CD1c-positive myeloid dendritic cell (primary cell): ENCODE results near the gene C1QTNF6.
"Not testable (repeated sequence)": the region's sequence is repeated elsewhere in the genome, so short reads cannot be mapped to it uniquely, and the experiment has no call there.

Experiments used
- DNase-seq: peaks from one replicate; pipeline ENCODE4 v3.0.0-alpha.2; 2016; ENCODE audit errors: extremely low spot score

C1QTNF6 gene

DNA sequence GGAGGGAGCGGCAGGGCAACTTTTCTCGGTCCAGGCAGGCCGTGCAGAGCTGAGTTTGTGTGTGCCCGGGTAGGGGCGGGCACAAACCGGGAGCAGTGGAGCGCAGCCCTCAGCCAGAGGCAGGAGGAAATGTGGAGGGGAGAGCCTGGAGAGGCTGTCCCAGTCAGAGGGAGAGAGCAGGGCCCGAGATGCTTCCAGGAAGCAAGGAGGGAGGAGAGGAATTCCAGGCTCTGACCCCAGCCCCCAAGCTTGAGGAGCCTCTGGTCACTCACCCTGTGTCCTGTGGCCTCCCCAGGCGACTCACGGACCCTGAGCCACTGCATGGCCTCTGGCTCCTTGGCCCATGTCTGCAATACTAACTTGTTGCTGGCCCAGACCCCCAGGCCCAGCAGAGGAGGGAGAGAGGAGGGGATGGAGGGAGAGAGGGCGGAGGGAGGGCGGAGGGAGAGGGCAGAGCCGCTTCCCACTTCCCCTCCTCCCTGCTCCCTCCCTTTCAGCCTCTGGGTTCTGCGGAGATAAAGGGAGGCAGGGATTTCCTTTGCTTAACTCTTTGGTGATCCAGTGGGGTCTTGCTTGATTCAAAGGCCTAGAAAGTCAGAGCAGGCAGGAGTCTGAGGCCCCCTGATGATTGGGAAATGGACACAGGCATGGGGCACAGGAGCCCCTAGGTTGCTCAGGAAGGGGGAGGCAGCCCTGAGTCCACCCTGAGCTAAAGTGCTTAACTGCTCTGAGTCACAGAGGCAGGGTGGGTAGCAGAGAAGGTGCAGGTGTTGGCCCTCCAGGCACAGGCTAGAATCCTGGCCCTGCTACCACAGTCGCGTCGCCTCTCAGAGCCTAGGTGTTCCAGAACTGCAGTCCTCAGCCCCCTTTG is at the start of gene C1QTNF6:
TSS of gene C1QTNF6 (minus strand) at position 357 of the 871 bp plus-strand sequence. CDS start at position 323, 34 bp downstream.
- no peak for DNase-seq

DNA sequence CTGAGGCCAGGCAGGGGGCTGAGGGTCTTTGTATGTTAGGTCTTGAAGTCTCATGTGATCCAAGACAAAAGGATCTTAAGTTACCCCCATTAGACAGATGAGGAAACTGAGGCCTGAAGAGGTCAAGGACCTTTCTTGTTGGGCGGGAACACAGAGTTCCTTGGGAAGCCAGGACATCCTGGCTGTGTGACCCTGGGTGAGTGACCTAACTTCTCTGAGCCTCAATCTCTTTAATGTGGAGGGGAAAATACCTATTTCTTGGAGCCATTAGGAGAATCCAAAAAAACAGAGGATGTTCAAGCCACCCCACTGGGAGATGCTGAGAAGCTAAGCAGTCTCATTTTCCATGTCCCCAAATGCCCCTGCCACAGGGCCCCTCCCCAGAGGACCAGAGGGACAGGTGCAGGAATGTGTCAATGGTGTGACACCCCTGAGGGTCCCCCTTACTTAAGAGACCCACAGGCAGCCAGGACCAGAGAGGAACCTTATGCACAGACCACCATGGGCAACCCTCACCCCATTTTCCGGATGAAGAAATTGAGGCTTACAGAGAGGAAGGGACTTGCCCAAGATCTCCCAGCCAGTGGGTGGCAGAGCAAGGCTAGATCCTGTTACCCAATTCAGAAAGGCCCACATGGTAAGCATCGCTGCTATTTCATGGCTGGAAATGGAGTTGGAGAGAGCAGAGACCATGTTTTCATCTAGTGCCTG is 48.0 kb upstream of the C1QTNF6 start:
- peak; percentile 63 for DNase-seq

DNA sequence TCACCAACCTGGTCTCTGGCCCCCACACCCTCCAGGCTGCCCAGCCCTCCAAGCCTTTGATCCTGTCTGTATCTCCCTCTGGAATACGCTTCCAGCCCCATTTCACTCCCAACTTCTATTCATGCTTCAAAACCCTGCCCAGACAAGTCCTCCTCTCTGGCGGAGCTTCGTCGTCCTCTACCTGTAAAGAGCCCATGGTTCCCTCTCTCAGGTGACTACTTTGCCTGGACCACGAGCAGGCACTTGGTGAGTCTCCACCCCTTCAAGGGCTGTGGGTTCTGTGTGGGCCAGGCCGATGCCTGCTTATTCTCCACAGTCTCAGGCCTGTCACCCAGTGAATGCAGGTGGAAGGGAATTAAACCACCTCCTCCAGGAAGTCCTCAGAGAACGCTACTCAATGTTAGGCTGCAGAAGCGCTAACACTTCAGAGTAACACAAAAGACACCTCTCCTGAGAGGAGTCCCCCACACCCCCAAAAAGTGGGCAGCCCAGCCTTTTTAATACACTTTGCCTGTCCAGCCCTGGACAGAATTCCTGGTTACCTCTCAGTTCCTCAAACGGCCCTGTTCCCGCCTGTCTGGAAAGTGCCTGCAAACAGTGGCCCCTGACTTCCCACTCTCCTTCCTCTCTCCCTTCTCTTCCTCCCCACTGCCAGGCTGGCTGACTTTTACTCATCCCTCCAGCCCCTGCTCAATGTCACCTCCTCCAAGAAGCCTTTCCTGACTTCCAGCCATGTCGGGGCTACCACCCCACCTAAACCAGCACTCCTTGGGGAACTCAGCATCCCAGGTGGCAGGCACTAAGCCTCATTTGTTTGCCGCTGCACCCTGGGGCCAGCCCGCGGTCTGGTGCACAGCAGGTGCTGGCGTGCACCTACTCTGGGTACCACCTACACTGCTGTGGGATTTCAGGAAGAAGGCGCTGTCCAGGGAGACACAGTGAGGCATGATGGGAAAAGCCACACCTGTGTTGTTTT is 47.0 kb upstream of the C1QTNF6 start:
- DNase-seq = no peak

DNA sequence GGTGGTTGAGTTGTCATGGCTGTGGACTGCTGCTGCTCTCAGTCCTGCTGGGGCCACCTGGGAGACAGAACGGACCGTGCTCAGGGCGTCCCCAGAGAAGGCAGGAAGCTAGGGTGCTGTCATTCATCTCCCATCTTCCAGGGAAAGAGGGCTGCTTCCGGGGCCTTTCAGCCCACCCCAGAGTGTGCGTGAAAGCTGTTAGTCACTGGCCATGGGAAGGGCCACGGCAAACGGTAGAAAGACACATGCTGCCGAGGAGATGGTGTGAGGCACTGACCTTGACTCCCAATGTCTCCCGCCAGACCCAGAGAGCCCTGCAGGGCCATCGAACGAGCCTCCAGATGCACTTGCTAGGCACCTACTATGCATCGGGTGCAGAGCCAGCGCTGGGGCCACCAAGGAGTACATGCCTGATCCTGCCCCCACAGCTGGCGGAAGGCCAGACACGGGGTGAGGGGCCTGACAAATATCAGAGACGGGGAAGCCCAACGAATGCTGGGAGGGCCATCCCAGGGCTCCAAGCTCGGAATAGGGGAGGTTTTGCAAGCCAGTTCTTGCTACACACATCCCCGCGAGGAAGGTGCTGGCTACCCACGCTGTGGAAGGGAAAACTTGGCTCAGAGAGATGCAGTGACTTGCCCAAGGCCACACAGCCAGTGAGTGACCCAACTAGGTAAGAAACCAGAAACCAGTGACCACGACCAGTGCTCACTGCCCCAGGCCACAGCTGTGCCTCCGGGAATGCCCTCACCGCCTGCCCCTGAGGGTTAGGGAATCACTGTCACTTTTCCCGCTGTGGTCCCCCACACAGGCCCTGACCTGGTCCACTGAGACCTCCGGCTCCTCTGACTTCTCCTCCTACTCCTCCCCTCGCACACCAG is 45.9 kb upstream of the C1QTNF6 start:
- no peak for DNase-seq

DNA sequence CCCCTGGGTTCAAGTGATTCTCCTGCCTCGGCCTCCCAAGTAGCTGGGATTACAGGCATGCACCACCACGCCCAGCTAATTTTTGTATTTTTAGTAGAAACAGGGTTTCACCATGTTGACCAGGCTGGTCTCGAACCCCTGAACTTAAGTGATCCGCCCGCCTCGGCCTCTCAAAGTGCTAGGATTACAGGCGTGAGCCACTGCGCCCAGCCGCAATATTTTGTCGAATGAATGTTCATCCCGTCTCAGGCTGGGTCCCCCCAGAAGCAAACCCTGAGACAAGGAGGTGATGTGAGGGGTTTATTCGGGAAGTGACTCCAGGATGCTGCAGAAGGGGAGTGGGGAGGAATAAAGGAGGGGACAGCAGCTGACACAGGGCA is 45.3 kb upstream of the C1QTNF6 start:
- not testable (repeated sequence) for DNase-seq

DNA sequence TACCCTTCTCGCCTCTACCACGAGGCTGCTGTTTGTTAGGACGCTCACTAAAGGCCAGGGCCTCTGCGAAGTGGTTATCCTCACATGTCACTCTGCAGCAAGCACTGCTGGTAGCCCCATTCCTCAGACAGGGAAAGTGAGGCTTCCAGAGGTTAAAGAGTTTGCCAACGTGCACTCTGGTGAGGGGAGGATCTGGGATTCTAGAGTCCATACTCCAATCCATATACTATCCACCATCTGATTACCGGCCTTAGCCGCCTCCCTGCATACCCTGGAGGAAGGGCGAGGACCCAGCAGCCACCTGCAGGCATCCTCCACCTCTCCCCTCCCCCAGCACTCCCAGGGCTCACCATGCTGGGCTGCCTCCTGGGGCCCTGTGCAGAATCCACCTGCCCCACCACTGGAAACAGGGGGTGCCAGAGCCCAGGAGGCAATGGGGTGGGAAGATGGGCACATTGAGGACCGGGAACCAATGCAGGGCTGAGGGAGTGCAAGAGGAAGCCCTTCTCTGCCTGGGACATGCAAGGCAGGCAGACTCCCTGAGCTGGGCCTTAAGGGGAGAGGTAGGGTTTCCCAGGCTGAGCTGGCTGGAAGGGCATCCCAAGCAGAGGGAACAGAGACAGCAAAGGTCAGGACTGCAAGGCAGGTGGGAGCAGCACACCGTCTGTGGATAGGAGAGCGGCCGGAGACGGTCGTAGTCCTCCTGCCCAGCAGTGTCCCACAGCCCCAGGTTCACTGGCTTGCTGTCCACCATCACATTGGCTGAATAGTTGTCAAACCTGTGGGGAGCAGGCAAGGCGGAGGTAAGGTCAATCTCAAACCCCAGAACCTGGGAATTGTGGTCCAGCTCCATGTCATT is 44.3 kb upstream of the C1QTNF6 start:
- DNase-seq = no peak

DNA sequence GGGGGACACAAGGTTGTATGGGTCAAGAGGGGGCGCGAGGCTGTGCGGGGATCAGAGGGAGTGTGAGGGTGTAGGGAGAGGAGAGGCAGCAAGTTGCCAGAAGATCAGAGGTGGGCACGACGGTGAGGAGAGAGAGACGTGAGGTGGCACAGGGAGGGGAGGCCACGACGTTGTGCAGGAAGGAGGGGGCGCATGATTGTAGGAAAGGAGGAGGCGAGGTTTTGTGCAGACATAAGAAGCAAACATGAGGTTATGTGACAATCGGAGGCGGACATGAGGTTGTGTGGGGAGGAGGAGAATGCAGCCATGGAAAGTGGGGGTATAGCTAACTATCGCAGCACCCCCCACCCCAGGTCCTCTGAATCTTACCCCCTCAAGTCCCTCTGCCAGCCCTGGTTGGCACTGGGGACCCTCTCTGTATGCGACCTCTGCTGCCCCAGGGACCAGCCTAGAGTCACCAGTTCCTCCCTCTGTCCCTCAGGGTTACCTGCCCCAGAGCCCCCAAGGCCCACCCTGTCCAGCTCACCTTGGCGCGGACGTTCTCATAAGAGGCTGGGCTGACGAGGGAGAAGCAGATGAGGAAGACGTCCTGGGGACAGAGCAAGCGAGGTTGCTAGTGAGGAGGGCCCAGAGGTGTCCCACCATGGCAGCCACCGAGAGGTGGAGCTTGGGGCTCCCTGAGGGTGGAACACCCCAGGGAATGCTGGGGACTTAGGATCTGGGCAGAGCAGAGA is 43.5 kb upstream of the C1QTNF6 start:
- DNase-seq = no peak

DNA sequence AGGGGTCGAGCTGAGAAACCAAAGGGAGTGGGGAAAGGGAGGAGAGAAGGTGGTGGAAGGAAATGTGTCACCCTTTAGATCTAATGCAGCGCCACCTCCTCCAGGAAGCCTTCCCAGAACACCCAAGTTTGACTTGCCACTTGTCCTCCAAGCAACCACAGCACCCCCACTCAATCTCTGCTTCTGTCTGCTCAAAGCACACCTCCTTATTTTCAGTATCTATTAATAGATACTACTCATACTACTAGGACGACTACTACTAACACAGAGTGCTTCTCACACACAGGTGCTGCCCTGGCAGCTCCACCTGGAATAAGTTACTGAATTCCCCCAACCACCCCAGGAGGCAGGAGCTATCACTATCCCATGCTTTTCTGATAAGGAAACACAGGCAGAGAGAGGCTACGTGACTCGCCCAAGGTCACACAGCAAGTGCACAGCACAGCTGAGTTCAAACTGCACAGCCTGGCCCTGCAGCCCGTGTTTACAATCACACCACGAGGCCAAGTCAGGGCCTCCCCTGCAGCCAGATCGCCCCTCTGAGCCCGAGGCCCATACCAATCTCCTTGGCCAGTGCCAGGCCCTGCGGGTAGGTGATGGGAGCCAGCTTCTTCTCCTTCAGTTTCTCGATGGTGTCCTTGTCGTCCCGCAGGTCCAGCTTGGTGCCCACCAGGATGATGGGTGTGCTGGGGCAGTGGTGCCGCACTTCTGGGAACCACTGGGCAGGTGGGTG is 42.8 kb upstream of the C1QTNF6 start:
- peak; percentile 28 for DNase-seq

DNA sequence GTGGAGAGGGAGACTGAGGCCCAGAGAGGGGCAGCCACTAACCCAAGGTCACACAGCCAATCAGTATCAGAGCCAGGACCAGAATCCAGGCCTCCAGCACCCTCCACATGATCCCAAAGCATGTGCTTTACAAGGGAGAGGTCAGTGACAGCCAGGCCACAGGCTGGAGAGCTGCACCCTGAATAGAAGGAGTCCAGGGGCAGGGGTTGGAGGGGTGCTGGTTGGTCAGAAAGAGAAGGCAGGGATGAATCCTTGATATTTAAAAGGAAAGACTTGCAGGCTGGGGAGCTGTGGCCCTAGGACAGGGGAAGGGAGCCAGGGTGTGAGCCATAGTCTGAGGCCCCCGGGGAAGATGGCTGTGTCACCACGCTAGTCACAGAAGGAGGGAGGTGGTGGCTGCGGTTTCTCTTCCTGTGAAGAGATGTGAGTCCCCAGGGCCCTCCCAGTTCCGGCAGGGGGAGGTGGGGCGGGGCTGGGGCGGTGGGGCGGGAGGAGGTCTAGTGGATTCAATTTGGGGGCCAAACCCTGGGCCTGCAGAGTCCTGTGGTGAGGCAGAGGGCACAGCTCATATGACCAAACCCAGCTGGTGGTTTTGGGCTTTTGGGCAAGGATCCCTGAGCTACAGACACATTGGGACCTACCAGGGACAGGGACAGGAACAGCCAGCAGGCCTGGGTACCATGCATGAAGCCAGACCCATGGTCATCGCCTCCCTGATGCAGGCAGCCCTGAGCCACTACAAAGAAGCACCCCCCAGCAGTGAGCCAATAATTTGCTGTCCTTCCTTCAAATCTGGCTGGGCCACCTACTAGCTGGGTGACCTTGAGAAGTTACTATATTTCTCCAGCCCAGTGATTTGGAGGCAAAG is 42.0 kb upstream of the C1QTNF6 start:
- DNase-seq = peak; percentile 89

DNA sequence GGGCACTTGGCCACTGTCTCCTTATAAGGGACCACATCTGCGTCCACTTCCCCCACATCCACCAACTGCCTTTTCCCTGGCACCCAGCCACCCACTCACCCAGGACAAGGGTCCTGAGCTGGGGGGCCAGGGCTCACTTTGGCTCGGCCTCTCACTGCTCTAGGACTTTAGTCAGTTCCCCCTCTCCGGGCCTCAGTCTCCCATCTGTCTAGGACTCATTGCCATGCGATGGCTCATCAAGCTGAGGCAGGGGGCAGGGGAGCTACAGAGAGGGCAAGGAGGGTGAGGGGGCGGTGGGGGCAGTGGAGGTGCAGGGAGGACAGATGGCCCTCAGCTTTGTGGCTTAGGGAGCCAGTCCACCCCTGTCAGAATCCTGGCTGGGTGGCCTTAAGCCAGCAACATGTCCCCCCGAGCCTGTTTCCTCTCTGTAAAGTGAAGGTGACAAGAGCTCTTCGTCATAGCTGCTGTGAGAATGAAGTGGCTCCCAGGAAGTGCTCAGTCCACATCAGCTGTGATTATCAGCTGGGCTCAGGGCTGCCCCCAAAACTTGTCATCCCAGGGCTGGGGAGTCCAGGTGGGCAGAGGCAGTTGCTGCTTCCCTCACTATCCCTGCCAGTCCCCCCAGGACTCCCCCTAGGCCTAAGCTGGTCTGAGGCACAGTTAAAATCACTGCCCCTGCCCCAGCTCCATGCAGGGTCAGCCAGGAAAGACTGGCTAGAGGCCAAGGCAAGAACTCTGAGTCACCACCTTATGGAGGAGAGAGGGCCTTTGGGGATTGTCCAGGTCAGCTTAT is 41.2 kb upstream of the C1QTNF6 start:
- peak; percentile 50 for DNase-seq

DNA sequence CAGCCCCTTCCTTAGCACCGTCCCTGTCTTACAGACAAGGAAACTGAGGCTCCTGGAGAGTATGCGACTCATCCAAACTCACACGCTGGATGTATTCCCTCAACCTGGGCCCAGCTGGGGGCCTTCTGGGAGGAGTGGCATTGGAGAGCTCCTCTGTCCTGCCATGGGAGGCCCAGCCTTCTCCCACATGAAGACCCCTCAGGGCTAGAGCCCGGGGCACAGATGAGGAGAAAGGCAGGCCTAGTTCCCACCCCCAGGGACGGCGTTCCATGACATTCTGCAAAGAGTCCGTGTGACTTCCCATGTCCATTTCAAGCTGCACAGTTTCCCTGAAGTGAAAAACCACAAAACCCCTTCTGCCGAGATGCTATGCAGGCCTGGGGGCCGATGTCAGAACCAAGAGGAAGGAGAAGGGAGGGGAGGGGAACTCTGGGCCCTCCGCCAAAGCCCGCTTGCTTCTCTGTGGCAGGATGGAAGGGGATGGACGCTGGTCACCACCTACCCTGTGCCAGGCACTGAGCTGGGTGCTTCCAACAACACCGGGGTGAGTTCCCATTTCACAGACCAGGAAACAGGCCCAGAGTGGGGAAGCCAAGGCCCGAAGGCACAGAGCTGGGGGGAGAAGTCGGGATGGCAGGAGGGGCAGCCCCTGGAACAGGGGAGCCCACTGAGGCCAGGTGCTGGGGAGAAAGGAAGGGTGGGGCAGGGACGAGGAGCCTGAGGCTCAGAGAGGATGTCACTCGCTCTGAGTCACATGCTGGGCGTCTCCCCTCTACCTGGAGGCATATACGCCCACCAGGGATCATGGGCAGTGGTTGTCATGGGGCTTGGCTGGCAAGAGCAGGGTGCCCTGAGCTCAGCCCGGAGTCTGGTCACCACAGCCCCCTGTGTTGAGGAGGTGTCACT is 40.3 kb upstream of the C1QTNF6 start:
- peak; percentile 71 for DNase-seq

DNA sequence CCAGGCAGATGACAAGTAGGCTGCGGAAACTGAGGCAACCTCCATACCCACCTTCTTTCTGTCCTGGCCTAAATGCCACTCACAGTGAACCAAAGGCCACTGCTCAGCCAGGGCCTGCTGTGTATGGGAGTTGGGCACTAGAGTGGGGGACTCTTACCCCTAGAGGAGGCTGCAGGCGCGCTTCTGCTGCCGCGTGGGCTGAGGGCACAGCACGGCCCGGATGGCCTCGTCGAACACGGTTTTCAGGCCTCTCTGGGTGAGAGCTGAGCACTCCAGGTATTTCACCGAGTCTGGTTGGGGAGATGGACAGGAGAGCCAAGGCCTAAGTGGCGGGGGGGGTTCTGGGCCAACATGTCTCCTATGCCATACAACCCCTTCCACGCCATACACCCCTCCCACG is 38.5 kb upstream of the C1QTNF6 start:
- DNase-seq = no peak

DNA sequence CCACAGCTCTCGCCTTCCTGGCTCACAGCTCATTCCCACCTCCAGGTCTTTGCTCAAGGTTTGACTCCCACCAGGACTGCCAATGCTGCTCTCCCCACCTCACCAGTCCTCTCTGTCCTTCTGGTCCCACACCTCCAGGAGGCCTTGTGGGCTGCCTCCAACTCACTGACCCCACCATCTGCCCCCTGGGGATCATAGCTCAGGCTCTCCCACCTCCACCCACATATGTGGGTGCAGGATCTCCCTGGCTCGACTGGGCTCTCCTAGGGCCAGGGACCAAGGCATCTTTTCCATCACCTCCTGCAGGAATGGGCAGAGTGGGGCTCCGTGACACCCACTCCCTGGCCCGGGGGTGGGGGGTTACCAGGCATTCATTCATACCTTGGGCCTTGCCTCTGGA is 38.0 kb upstream of the C1QTNF6 start:
- DNase-seq = no peak

DNA sequence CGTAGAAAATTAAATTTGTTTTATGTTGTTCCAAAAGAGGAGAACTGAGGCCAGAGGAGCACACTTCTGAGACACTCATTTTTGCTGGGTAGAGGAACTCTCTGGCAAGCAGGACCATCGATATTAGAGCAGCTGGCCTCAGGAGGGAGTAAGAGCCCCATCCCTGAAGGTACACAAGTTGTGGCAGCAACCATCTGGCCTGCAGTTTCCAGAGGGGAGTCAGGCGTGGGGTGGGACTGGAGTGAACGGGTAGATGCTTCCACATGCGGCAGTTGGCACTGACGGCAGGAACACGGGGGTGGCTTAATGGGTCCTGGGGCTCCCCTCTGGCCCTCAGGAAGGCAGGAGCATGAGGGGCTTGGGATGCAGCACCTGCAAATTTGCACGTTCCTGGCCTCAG is 37.4 kb upstream of the C1QTNF6 start:
- no peak for DNase-seq

DNA sequence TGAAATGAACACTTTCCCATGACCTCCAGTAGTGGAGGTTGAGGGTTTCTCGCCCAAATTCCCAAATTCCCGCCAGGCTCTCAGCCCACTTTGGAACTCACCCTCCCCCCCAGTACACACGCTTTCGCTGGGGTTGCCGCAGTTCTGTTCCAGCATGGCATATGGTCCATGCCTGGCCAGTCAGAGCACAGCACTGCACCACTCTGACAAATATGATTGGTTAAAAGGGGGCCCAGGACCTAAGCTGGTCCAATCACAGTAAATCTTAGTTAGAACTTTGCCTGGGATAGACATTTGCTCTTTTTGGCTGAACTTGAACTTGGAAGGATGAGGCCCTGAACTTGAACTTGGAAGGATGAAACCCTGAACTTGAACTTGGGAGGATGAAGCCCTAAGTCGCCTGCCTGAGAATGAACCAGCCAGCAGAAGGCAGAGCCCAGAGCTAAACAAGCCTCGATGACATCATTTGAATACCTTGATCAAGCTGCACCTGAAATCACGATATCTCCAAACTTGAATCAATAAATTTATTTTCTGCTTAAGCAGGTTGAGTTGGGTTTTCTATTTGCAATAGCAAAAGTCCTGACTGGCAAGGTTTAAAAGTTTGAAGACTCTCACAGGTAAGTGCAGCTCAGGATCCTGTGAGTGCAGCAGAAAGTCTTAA is 36.8 kb upstream of the C1QTNF6 start:
- no peak for DNase-seq
